ENCODE data around the gene TRPC4. TPM values are rescaled to one million over a fixed set of nuclear protein-coding genes. Genes with fewer than 3 reads are reported as not detected.

The TRPC4 gene
- total RNA-seq, 1 donor from 2014 or later, result 0.19 TPM

DNA sequence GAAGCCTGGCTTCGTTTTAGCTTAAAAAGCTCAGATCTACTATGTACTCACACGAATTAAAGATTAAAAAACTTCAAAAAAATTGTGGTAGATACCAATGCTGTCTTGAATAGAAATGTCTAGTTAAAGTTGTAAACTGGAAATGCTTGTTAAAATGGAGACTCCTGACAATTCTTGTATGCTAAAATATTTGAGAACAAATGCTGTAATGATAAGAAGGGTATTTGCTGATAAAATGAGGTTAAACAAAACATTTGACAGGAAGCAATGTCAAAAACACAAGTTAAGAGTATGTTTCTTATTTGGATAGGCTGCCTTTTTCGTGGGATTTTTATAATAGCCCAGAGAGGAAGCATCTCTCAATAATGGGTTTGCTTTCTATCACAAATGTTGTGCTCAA, 223.0 kb downstream of the TRPC4 start:
- TF ChIP-seq, protein P1, sequence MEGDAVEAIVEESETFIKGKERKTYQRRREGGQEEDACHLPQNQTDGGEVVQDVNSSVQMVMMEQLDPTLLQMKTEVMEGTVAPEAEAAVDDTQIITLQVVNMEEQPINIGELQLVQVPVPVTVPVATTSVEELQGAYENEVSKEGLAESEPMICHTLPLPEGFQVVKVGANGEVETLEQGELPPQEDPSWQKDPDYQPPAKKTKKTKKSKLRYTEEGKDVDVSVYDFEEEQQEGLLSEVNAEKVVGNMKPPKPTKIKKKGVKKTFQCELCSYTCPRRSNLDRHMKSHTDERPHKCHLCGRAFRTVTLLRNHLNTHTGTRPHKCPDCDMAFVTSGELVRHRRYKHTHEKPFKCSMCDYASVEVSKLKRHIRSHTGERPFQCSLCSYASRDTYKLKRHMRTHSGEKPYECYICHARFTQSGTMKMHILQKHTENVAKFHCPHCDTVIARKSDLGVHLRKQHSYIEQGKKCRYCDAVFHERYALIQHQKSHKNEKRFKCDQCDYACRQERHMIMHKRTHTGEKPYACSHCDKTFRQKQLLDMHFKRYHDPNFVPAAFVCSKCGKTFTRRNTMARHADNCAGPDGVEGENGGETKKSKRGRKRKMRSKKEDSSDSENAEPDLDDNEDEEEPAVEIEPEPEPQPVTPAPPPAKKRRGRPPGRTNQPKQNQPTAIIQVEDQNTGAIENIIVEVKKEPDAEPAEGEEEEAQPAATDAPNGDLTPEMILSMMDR (IDR thresholded peaks at IDR 0.05; ENCODE audit: borderline replicate concordance), result no peak
- intact Hi-C loops (cut with micrococcal nuclease), result no loop called here
- Histone ChIP-seq H3K4me1 (no peaks in the 10 kb centered on the region), H3K4me3 (no peak overlapping the region), H3K36me3 (no peaks in the 10 kb centered on the region), H3K27ac (replicated peaks) (no peak overlapping the region), H3K9me3 (replicated peaks) (no peaks in the 10 kb centered on the region), H3K27me3 (ENCODE audit: low read depth) (no peaks in the 10 kb centered on the region)
- DNase-seq, result no peak

DNA sequence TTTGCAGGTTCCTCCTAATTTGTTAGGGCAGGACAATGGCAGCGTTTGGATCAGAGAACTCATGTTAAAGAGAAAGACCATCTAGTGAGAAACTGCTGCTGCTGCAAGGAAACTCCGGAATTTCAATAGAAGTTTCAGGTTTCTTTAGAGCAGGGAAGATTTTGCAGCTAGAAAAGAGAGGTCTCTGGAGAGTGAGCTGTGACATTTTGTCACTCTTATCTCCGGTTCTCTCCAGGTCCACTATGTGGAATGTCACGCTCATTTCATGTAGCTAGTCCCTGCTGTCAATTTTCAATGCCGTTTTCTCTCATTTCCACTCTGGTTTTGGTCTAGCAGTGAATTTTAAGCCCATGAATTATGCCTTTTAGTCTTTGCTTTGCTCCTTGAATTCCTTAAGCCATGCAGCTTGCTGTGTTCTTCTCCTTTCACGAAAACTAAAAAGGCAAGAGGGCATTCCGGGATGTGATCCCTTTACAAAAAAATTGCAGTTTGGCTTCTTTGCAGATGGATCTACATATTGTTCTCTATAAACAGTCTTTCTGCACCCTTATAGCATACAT, 224.3 kb downstream of the TRPC4 start:
- H3K4me1 ChIP-seq, result no peaks in the 10 kb centered on the region
- intact Hi-C loops (cut with micrococcal nuclease), result no loop called here
- H3K27me3 ChIP-seq (ENCODE audit: low read depth), result no peaks in the 10 kb centered on the region
- no peak overlapping the region for H3K27ac ChIP-seq (replicated peaks)
- TF ChIP-seq, protein P1 (IDR thresholded peaks at IDR 0.05; ENCODE audit: borderline replicate concordance), result no peak
- no peaks in the 10 kb centered on the region for H3K9me3 ChIP-seq (replicated peaks)
- H3K4me3 ChIP-seq, result no peak overlapping the region
- DNase-seq, result no peak
- no peaks in the 10 kb centered on the region for H3K36me3 ChIP-seq

DNA sequence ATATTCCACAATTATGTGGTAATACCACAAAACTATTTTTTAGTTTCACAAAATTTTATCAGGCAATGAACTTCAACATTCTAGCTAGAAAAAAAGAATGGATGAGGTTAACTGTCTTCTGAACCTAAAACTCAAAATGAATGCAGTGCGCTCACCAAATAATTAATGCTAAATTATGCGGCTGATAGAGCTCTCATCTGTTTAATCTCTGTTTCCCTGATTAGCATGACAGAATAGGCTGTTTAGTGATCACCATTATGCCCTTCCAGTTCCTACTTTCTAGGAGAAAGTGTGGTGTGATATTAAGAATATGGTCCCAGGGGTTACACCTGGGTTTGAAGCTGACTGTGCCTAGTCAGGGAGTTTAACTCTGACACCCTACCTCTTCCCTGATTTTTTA, 228.2 kb downstream of the TRPC4 start:
- no peak for DNase-seq

DNA sequence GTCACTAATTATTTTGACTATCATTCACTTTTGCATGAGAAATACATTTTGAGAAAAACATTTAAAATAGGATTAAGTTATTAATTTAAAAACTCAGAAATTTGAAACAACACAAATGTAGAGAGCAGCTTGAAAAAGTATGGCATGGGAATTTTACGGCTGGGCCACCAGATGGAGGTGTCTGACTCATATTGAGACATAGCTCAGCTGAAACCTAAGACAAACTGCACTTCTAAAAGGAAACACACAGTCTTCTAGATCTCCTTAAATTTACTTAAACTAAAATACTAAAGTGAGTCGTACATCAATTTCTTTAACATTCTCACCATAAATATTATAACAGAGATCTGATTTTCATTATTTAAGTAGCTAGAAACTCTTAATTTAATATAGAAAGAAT, 229.1 kb downstream of the TRPC4 start:
- TF ChIP-seq, protein P1 (IDR thresholded peaks at IDR 0.05; ENCODE audit: borderline replicate concordance), result peak; percentile 56
- no peaks in the 10 kb centered on the region for H3K36me3 ChIP-seq
- no peaks in the 10 kb centered on the region for H3K9me3 ChIP-seq (replicated peaks)
- DNase-seq, result no peak
- no peaks in the 10 kb centered on the region for H3K4me1 ChIP-seq
- intact Hi-C loops (cut with micrococcal nuclease), result no loop called here
- H3K27me3 ChIP-seq (ENCODE audit: low read depth), result no peaks in the 10 kb centered on the region
- H3K4me3 ChIP-seq, result no peak overlapping the region
- no peak overlapping the region for H3K27ac ChIP-seq (replicated peaks)

More for the DNA sequence above, 228.2 kb downstream of the TRPC4 start:
- Histone ChIP-seq H3K27me3 (ENCODE audit: low read depth) (no peaks in the 10 kb centered on the region), H3K4me3 (no peak overlapping the region), H3K9me3 (replicated peaks) (no peaks in the 10 kb centered on the region), H3K27ac (replicated peaks) (no peak overlapping the region), H3K4me1 (no peaks in the 10 kb centered on the region), H3K36me3 (no peaks in the 10 kb centered on the region)
- TF ChIP-seq, protein P1 (IDR thresholded peaks at IDR 0.05; ENCODE audit: borderline replicate concordance), result no peak
- intact Hi-C loops (cut with micrococcal nuclease), result no loop called here

DNA sequence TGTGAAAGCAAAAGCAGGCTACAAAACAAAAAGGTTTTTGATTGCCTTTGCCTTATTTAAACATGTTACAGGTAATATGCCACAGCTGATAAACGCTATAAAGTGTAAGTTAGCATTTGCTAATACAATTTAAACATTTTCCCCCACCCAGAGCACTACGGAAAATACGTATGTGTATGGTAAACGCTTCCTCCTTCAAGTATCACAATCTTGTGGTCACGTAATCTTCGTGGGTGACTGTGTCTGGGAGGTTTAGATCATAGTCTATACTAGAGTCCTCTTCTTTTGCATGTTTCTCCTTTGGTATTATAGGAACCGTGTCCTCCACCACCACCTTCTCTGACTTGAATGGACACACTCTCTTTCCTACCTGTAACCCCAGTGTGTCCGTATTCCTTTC, 232.9 kb downstream of the TRPC4 start:
- H3K27ac ChIP-seq (replicated peaks), result no peak overlapping the region
- H3K9me3 ChIP-seq (replicated peaks), result no peaks in the 10 kb centered on the region
- no peak for DNase-seq
- intact Hi-C loops (cut with micrococcal nuclease), result no loop called here
- H3K4me1 ChIP-seq, result no peaks in the 10 kb centered on the region
- H3K4me3 ChIP-seq, result no peak overlapping the region
- H3K36me3 ChIP-seq, result no peaks in the 10 kb centered on the region
- H3K27me3 ChIP-seq (ENCODE audit: low read depth), result no peaks in the 10 kb centered on the region
- TF ChIP-seq, protein P1 (IDR thresholded peaks at IDR 0.05; ENCODE audit: borderline replicate concordance), result no peak
